Neural cell (in vitro differentiated cells): ENCODE data around the gene CEP126. TPM values are rescaled to one million over a fixed set of nuclear protein-coding genes. Genes with fewer than 3 reads are reported as not detected.

Source experiments
- H2AFZ ChIP-seq: fragments of 200-600, 300-800 bp; sonication (generic), shearing (Covaris generic); 2 replicates; pipeline ENCODE4 v1.6.0; 2014; ENCODE audit warnings: low read depth, mild to moderate bottlenecking, antibody characterized with exemption, low read length, moderate library complexity
- H3F3A ChIP-seq: fragments of 200-600 bp; shearing (Covaris generic); 2 replicates; pipeline ENCODE4 v1.6.1; 2016; ENCODE audit warnings: mild to moderate bottlenecking, moderate library complexity, mixed read lengths, antibody characterized with exemption, low read length; ENCODE audit not compliant: insufficient read depth, poor library complexity, severe bottlenecking
- H3K27ac ChIP-seq: fragments of 200-600, 300-800 bp; sonication (generic), shearing (Covaris generic); 2 replicates; pipeline ENCODE4 v1.5.1; 2014; ENCODE audit warnings: mild to moderate bottlenecking, low read length, moderate library complexity
- H3K27me3 ChIP-seq: fragments of 300-800, 200-600 bp; sonication (generic), shearing (Covaris generic); 2 replicates; pipeline ENCODE4 v1.6.0; 2014; ENCODE audit warnings: mild to moderate bottlenecking, low read depth, low read length, moderate library complexity; ENCODE audit not compliant: insufficient read depth
- H3K36me3 ChIP-seq: fragments of 300-800, 200-600 bp; sonication (generic), shearing (Covaris generic); 2 replicates; pipeline ENCODE4 v1.5.1; 2014; ENCODE audit warnings: mild to moderate bottlenecking, antibody characterized with exemption, low read length, moderate library complexity; ENCODE audit not compliant: insufficient read depth
- H3K4me2 ChIP-seq: fragments of 300-800, 200-600 bp; sonication (generic), shearing (Covaris generic); 2 replicates; pipeline ENCODE4 v1.6.0; 2014; ENCODE audit warnings: mild to moderate bottlenecking, low read length
- H3K4me3 ChIP-seq: fragments of 300-800, 200-600 bp; sonication (generic), shearing (Covaris generic); 2 replicates; pipeline ENCODE4 v1.5.1; 2014; ENCODE audit warnings: mild to moderate bottlenecking, low read length, moderate library complexity
- H3K79me2 ChIP-seq: fragments of 200-600 bp; shearing (Covaris generic); replicated peaks from 2 replicates; pipeline ENCODE4 v1.6.0; 2014; ENCODE audit warnings: mild to moderate bottlenecking, low read length, moderate library complexity; ENCODE audit not compliant: insufficient read depth
- H3K9ac ChIP-seq: fragments of 300-800, 200-600 bp; sonication (generic), shearing (Covaris generic); 2 replicates; pipeline ENCODE4 v1.6.1; 2016; ENCODE audit warnings: mild to moderate bottlenecking, low read length, mixed read lengths
- H3K9me2 ChIP-seq: fragments of 200-600 bp; shearing (Covaris generic); 2 replicates; pipeline ENCODE4 v1.6.1; 2016; ENCODE audit warnings: mild to moderate bottlenecking, low read length, mixed read lengths; ENCODE audit not compliant: insufficient read depth
- H3K9me3 ChIP-seq: fragments of 200-600, 300-800 bp; sonication (generic), shearing (Covaris generic); 2 replicates; pipeline ENCODE4 v1.6.1; 2016; ENCODE audit warnings: mild to moderate bottlenecking, mixed run types, low read length, moderate library complexity, mixed read lengths
- H4K20me1 ChIP-seq: fragments of 200-600 bp; shearing (Covaris generic); 2 replicates; pipeline ENCODE4 v1.6.1; 2016; ENCODE audit warnings: mild to moderate bottlenecking, mixed run types; ENCODE audit not compliant: insufficient read depth
- EP300 ChIP-seq: fragments of 450-650 bp; conservative IDR thresholded peaks from 2 replicates; pipeline ENCODE4 v1.6.1; 2014; ENCODE audit warnings: antibody characterized with exemption, mild to moderate bottlenecking, moderate library complexity; ENCODE audit not compliant: poor library complexity, severe bottlenecking
- EZH2 ChIP-seq: fragments of 200-600, 300-800 bp; shearing (Covaris generic), sonication (generic); IDR thresholded peaks from 2 replicates; pipeline ENCODE4 v1.6.1; 2014; ENCODE audit warnings: antibody characterized with exemption, low read length, borderline replicate concordance, mild to moderate bottlenecking; ENCODE audit not compliant: insufficient read depth, poor library complexity, severe bottlenecking
- MXI1 ChIP-seq: fragments of 450-650 bp; conservative IDR thresholded peaks from 2 replicates; pipeline ENCODE4 v1.6.1; 2014; ENCODE audit warnings: antibody characterized with exemption, mild to moderate bottlenecking; ENCODE audit not compliant: poor library complexity, severe bottlenecking
- POLR2AphosphoS5 ChIP-seq: IDR thresholded peaks from 2 replicates; pipeline ENCODE4 v1.6.1; 2012
- RAD21 ChIP-seq: fragments of 450-650 bp; conservative IDR thresholded peaks from 2 replicates; pipeline ENCODE4 v1.6.1; 2014; ENCODE audit warnings: antibody characterized with exemption, mild to moderate bottlenecking, moderate library complexity
- SMC3 ChIP-seq: fragments of 450-650 bp; conservative IDR thresholded peaks from 2 replicates; pipeline ENCODE4 v1.6.1; 2014; ENCODE audit warnings: antibody characterized with exemption, mild to moderate bottlenecking, moderate library complexity; ENCODE audit not compliant: poor library complexity
- TAF1 ChIP-seq: IDR thresholded peaks from 2 replicates; pipeline ENCODE4 v1.6.1; 2012; ENCODE audit warnings: low read depth
- polyA plus RNA-seq: library from polyadenylated mRNA; depleted of rRNA; stranded (reverse); fragments of >200 nt; gene quantifications from 2 replicates; pipeline ENCODE4 v1.2.3, GENCODE V29; 2014
- TF ChIP-seq, protein P1 (sequence below): fragments of 450-650 bp; IDR thresholded peaks from 2 replicates; pipeline ENCODE4 v1.5.1; 2014; ENCODE audit warnings: antibody characterized with exemption, mild to moderate bottlenecking, moderate library complexity; ENCODE audit not compliant: poor library complexity, severe bottlenecking
- TF ChIP-seq, protein P2 (sequence below): IDR thresholded peaks from 2 replicates; pipeline ENCODE4 v1.6.1; 2012; ENCODE audit warnings: borderline replicate concordance

CEP126 gene
- polyA plus RNA-seq, 1 donor from 2014 or later, result 1.8 TPM

DNA sequence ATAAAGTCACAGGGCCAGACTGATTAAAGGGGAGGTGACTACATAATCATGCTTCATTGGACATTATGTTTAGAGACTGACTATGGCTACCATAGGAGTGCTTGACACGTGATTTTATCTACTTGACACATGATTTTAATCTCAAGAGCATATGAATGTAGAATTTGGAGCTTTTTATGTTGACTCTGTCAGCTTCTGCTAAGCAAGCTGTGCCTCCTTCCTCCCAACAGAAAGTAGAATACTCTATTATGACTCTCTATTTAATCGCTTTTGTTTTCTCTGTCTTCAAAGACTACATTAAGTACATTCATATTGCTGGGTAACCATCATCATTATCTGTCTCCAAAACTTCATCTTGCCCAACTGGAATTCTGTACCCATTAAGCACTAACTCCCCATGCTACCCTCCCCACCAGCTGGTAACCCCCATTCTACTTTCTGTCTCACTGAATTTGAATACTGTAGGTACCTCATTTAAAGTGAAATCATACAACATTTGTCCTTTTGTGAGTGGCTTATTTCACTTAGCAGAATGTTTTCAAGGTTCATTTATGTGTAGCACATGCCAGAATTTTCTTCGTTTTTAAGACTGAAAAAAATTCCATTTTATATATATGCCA lies 26.2 kb downstream of the CEP126 start:
- Histone ChIP-seq H3K9ac (no peak overlapping the region), H3K27ac (no peak overlapping the region), H3K79me2 (no peaks in the 10 kb centered on the region), H3K27me3 (no peaks in the 10 kb centered on the region), H4K20me1 (no peaks in the 10 kb centered on the region), H2AFZ (no peak overlapping the region), H3K36me3 (no peaks in the 10 kb centered on the region), H3K4me2 (no peak overlapping the region), H3K9me3 (no peaks in the 10 kb centered on the region), H3K4me3 (no peak overlapping the region), H3F3A (no peaks in the 10 kb centered on the region), H3K9me2 (no peaks in the 10 kb centered on the region)
- TF ChIP-seq TAF1, result no peak
- no peak for TF ChIP-seq EP300
- no peak for TF ChIP-seq POLR2AphosphoS5
- TF ChIP-seq, protein P1, sequence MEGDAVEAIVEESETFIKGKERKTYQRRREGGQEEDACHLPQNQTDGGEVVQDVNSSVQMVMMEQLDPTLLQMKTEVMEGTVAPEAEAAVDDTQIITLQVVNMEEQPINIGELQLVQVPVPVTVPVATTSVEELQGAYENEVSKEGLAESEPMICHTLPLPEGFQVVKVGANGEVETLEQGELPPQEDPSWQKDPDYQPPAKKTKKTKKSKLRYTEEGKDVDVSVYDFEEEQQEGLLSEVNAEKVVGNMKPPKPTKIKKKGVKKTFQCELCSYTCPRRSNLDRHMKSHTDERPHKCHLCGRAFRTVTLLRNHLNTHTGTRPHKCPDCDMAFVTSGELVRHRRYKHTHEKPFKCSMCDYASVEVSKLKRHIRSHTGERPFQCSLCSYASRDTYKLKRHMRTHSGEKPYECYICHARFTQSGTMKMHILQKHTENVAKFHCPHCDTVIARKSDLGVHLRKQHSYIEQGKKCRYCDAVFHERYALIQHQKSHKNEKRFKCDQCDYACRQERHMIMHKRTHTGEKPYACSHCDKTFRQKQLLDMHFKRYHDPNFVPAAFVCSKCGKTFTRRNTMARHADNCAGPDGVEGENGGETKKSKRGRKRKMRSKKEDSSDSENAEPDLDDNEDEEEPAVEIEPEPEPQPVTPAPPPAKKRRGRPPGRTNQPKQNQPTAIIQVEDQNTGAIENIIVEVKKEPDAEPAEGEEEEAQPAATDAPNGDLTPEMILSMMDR, result no peak
- TF ChIP-seq, protein P2, sequence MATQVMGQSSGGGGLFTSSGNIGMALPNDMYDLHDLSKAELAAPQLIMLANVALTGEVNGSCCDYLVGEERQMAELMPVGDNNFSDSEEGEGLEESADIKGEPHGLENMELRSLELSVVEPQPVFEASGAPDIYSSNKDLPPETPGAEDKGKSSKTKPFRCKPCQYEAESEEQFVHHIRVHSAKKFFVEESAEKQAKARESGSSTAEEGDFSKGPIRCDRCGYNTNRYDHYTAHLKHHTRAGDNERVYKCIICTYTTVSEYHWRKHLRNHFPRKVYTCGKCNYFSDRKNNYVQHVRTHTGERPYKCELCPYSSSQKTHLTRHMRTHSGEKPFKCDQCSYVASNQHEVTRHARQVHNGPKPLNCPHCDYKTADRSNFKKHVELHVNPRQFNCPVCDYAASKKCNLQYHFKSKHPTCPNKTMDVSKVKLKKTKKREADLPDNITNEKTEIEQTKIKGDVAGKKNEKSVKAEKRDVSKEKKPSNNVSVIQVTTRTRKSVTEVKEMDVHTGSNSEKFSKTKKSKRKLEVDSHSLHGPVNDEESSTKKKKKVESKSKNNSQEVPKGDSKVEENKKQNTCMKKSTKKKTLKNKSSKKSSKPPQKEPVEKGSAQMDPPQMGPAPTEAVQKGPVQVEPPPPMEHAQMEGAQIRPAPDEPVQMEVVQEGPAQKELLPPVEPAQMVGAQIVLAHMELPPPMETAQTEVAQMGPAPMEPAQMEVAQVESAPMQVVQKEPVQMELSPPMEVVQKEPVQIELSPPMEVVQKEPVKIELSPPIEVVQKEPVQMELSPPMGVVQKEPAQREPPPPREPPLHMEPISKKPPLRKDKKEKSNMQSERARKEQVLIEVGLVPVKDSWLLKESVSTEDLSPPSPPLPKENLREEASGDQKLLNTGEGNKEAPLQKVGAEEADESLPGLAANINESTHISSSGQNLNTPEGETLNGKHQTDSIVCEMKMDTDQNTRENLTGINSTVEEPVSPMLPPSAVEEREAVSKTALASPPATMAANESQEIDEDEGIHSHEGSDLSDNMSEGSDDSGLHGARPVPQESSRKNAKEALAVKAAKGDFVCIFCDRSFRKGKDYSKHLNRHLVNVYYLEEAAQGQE, result no peak
- TF ChIP-seq RAD21, result no peak
- no peak for TF ChIP-seq EZH2
- no peak for TF ChIP-seq MXI1
- no peak for TF ChIP-seq SMC3

DNA sequence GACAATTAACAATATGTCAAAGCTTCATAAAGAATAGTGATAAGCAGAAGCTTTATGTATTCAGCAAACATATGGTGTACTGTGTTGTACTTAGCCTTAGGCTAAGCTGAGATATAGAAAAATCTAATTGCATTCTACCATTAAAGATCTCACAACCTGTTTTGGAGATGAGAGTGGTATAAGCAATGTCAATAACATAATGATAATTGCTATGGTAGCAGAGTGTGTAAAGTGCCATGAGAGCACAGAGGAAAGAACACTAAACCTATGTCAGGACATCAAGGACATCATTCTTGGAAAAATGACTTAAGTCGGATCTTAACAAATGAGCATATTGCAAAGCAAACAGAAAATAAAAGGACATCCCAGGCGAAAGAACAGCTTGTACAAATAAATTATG lies 30.1 kb downstream of the CEP126 start:
- Histone ChIP-seq H3K9me2 (no peaks in the 10 kb centered on the region), H4K20me1 (no peaks in the 10 kb centered on the region), H3K27me3 (no peaks in the 10 kb centered on the region), H3K4me3 (no peak overlapping the region), H3K9ac (no peak overlapping the region), H2AFZ (no peak overlapping the region), H3K9me3 (no peaks in the 10 kb centered on the region), H3K4me2 (no peak overlapping the region), H3K79me2 (no peaks in the 10 kb centered on the region), H3F3A (no peaks in the 10 kb centered on the region), H3K36me3 (no peaks in the 10 kb centered on the region), H3K27ac (no peak overlapping the region)
- TF ChIP-seq, protein P1, result no peak
- TF ChIP-seq RAD21 (no peak), SMC3 (no peak), EZH2 (no peak), MXI1 (no peak), POLR2AphosphoS5 (no peak), EP300 (no peak), TAF1 (no peak)
- TF ChIP-seq, protein P2, result no peak
